ENCODE data around the gene CPAMD8. TPM values are rescaled to one million over a fixed set of nuclear protein-coding genes. Genes with fewer than 3 reads are reported as not detected.

Gene CPAMD8
- total and polyA plus RNA-seq, 10 of the 15 experiments (the other 5 are each of a cell fraction or from before 2014, with no cell fraction given), result 0.12 to 0.97 (median 0.25) TPM; not detected in 3

GRCh38 chr19:16894080-16894479, 132.5 kb downstream of the CPAMD8 start (continued):
- TF ChIP-seq CTCF (IDR thresholded peaks at IDR 0.05 in 2 of 3, conservative IDR thresholded peaks at IDR 0.05 in 1 of 3; ENCODE audit: control insufficient read depth in 2 of 3, extremely low read depth in 1 of 3, insufficient read depth in 1 of 3, low read depth in 3 of 3, low read length in 3 of 3), result no peak
- no peak for TF ChIP-seq NRF1 (conservative IDR thresholded peaks at IDR 0.05; ENCODE audit: low read depth, low read length)
- no peak for TF ChIP-seq FOS (IDR thresholded peaks at IDR 0.05; ENCODE audit: borderline replicate concordance, extremely low read depth, insufficient read length)
- TF ChIP-seq RUNX3 (IDR thresholded peaks at IDR 0.05; ENCODE audit: low read length), result no peak
- no peak for TF ChIP-seq CEBPB (IDR thresholded peaks at IDR 0.05; ENCODE audit: borderline replicate concordance in 1 of 2, low read depth in 2 of 2, low read length in 2 of 2)
- peak; percentile 87 for TF ChIP-seq TCF12 (IDR thresholded peaks at IDR 0.05; ENCODE audit: low read depth, low read length)
- no peak for TF ChIP-seq ZBTB33 (IDR thresholded peaks at IDR 0.05)
- no peak for TF ChIP-seq CHD4 (IDR thresholded peaks at IDR 0.05)
- peak; percentile 77 for TF ChIP-seq TCF3 (IDR thresholded peaks at IDR 0.05; ENCODE audit: borderline replicate concordance, insufficient read depth, low read depth, low read length)
- TF ChIP-seq SREBF1 (IDR thresholded peaks at IDR 0.05; ENCODE audit: low read length), result no peak
- no peak for TF ChIP-seq ZNF24 (IDR thresholded peaks at IDR 0.05)

Measured in GM12878 (cell line).